HG03097 (cell line): ENCODE measurements around the gene AOC2.
"Not testable (repeated sequence)": the region's sequence is repeated elsewhere in the genome, so short reads cannot be mapped to it uniquely, and the experiment has no call there.

Source experiments
- ATAC-seq: cut with Tn5 transposase; IDR thresholded peaks from one replicate; pipeline ENCODE4 v1.9.1; 2021; ENCODE audit not compliant: unreplicated experiment, low FRiP score

The AOC2 gene

GRCh38 chr17:42832213-42832933 is 12.0 kb upstream of the AOC2 start:
- no peak for ATAC-seq

GRCh38 chr17:42832934-42833766 is 11.2 kb upstream of the AOC2 start, which contains the start of gene PSME3:
TSS of gene PSME3 (plus strand) at chr17:42833397. CDS start at chr17:42833632, 235 bp downstream.
- ATAC-seq = peak; percentile 80

GRCh38 chr17:42833767-42834422 is 10.5 kb upstream of the AOC2 start:
- no peak for ATAC-seq

GRCh38 chr17:42835732-42836131 is 8.6 kb upstream of the AOC2 start:
- no peak for ATAC-seq

GRCh38 chr17:42841975-42842685 is 2.2 kb upstream of the AOC2 start:
- ATAC-seq = no peak

GRCh38 chr17:42843358-42843934 is 934 bp upstream of the AOC2 start:
- no peak for ATAC-seq

GRCh38 chr17:42844761-42845555 is 578 bp downstream of the AOC2 start:
- no peak for ATAC-seq

- ATAC-seq = no peak
These were observed 1.2 kb downstream of the AOC2 start for GRCh38 chr17:42845556-42845917.

GRCh38 chr17:42845918-42846593 is 1.7 kb downstream of the AOC2 start:
- no peak for ATAC-seq

GRCh38 chr17:42846594-42847280 is 2.4 kb downstream of the AOC2 start:
- ATAC-seq = no peak

- ATAC-seq = no peak
These were observed 3.7 kb downstream of the AOC2 start for GRCh38 chr17:42848093-42848492.

GRCh38 chr17:42849031-42849430 is 4.7 kb downstream of the AOC2 start:
- ATAC-seq = no peak

- ATAC-seq = no peak
These were observed 5.2 kb downstream of the AOC2 start for GRCh38 chr17:42849451-42850181.

- no peak for ATAC-seq
These were observed 6.6 kb downstream of the AOC2 start, which contains the start of gene AOC3 for GRCh38 chr17:42850954-42851353. TSS of gene AOC3 (plus strand) at chr17:42851199. CDS start at chr17:42851344, 145 bp downstream.

- ATAC-seq = not testable (repeated sequence)
These were observed 7.2 kb downstream of the AOC2 start for GRCh38 chr17:42851371-42852240.

GRCh38 chr17:42852351-42852750 is 8.0 kb downstream of the AOC2 start:
- ATAC-seq = no peak

- no peak for ATAC-seq
These were observed 8.6 kb downstream of the AOC2 start for GRCh38 chr17:42853004-42853403.
